Measurements from ENCODE around the gene STRBP. TPM values are rescaled to one million over a fixed set of nuclear protein-coding genes. Genes with fewer than 3 reads are reported as not detected.
"Not testable (repeated sequence)": the region's sequence is repeated elsewhere in the genome, so short reads cannot be mapped to it uniquely, and the experiment has no call there.

Gene STRBP
- total RNA-seq, result 37.2 TPM

DNA sequence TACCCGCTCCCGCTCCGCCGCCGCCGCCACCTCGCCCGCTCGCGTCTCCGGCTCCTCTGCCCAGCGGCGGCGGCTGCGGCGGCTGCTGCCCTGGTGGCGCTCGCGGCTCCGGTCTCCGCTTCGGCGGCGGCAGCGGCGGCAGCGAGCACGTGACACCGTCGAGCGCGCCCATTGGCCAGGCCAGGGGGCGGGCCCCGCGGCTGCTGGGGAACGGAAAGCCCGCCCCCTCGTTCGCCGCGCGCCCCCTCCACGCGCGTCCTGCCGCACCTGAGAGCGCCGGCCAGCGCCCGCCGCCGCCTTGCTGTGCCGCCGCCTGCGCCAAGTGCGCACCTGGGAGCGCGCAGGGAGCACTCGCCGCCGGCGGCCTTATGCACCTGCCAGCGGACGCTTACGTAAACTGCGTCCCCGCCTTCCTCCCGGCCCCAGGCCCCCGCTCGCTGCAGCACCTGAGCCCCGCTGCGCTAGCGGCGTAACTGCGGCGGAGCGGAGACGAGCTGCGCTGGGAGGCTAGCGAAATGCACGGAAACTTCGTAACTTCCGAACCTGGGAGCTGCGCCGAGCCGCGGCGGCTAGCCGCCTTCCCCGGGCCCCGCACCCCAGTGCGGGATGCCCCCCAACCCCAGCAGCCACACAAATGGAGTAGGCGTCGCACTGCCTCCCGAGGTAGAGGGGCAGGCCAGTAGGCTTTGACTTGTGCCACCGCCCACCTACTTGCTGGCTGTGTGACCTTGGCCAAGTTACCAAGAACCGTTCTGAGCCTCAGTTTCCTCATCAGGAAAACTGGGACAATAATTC is at the start of gene STRBP:
Gene STRBP, minus strand, starts transcription at position 122 of the 795 bp plus-strand sequence. CDS start 84,452 bp downstream, outside the sequence.
- DNase-seq (ENCODE audit: low spot score), result peak; percentile 94

DNA sequence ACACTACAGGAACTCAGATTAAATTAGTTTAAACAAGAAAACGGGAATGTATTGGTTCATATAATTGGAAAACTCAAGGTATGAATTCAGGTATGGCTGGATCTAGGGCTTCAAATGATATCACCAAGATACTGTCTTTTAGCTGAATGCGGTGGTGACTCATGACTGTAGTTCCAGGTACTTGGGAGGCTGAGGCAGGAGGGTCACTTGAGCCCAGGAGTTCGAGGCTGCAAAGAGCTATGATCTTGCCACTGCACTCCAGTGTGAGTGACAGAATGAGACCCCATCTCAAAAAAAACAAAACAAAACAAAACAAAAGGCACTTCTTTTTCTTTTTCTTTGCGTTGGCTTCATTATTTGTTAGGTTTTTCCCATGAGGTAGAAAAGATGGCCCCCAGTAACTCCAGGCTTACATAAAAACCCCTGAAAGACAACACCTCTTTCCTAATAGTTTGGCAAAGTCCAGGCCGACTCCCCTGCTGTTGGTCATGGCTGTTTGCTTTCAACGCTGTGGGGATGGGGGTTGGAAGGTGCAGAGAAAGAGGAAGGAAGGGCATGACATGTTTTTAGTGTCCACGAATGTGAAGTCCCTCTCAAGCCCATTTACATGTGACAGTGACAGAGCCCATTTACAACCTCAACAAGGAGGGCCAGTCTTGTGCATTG is 47.8 kb upstream of the STRBP start:
- no peak for DNase-seq (ENCODE audit: low spot score)

DNA sequence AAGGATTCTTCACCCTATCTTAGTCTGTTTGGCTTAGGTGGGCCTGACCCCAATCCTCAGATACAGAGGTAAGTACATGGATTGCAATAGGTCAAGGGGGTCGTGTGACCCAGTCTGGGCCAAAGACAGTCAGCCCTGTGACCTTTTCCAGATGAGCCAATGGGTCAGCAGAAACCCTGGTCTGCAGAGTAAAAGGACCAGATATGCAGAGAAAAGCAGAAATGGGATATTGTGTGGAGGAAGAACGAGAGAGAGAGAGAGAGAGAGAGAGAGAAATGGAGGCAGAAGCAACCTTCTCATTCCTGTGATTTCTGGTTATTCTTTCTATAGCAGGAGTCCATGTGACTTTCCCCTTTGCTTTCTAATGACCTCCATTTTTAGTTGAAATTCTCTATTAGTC is 47.2 kb upstream of the STRBP start:
- DNase-seq (ENCODE audit: low spot score), result no peak

DNA sequence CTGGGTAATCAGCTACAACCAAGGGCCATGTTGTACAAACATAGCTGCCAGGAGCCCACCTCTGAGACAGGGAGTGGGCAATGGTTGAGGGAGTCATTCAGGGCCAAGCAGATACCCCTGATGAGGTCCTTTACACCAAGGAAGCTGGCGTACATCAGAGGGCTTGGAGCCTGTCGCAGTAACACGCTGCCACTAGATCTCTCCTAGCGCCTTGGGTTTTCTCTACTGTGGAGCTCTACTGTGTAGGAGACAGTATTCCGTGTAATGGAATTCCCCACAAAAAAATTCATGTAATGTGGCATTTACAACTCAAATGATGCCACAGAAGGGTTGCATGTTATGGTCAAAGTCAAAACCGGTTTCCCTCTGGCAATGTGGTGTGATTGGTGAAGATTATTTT is 46.2 kb upstream of the STRBP start:
- DNase-seq (ENCODE audit: low spot score), result no peak

DNA sequence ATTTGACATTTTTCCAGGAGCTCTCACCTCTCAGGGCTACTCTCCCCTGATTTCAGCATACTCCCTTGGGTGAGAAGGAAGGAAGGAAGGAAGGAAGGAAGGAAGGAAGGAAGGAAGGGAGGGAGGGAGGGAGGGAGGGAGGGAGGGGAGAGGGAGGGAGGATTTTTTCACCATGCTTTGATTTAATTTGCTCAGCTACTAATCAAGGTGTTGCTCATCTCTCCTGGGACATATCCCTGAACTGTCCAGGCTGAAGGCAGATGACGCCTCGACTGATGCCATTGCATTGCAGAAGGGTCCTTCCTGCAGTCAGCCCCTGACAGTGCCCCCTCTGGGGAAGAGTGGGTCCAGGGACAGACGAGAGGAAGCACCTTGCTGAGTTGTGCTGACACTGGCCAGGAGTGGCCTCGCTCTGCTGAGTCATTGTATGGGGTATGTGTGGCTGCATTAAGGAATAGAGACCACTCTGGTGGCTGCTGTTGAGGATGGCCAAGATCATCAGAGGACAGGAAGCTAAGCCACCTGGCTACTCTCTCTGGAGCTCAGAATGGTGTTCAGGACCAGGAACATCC is 44.0 kb upstream of the STRBP start:
- no peak for DNase-seq (ENCODE audit: low spot score)

DNA sequence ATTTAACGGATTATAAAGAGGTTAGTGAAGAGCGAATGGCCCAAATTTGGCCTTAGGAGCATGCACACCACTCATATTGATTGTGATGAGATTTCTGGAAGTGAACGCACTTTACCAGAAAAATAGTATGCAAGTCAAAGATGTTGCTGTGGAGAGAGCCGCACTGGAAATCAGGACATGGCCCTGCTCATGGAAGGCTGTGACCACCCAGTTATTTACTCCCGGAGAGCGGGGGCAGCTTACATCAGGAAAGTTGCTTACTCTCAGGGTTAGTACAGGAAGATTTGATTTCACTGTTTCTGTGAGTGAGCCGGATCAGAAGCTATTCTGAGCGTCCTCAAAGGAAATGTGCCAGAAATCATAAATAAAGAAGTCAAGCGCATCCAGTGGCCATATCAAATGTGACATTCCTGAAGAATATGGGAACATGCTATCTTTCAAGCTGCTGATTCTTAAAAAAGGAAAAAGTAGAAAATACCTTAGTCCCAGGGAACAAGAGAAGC is 42.9 kb upstream of the STRBP start:
- no peak for DNase-seq (ENCODE audit: low spot score)

DNA sequence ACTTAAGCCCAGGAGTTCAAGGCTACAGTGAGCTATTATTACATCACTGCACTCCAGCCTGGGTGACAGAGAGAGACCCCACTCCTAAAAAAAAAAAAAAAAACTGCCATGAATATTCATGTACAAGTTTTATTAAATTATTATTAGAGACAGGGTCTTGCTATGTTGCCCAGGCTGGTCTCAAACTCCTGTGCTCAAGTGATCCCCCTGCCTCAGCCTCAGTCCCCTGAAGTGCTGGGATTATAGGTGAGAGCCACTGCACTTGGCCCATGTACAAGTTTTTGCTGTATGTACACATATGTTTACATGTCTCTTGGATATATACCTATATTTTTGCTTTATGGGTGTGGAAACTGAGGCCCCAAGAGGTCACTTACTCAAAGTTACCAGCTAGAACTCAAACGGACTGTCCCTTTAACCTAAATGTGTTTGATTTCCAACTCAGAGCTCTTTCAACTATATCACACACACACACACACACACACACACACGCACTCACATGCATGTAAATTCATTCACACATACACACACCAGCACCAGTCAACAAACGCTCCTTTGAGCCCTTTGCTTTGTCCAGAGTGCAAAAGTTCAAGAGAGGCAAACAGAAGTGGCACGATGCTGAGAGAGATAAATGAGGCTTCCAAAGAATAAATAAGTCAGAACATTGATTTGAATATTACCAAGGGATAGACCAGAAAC is 42.3 kb upstream of the STRBP start:
- DNase-seq (ENCODE audit: low spot score), result no peak

DNA sequence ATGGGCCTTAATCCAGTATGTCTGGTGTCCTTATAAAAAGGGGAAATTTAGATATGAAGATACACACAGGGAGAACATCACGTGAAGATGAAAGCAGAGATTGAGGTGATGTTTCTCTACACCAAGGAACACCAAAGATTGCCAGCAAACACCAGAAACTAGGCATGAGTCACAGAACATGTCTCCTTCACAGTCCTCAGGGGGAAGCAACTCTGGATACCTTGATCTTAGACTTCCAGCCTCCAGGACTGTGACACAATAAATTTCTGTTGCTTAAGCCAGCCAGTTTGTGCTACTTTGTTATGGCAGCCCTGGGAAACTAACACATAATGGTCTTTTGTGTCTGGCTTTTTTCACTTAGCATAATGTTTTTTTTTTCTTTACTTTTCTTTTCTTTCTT is 41.2 kb upstream of the STRBP start:
- no peak for DNase-seq (ENCODE audit: low spot score)

DNA sequence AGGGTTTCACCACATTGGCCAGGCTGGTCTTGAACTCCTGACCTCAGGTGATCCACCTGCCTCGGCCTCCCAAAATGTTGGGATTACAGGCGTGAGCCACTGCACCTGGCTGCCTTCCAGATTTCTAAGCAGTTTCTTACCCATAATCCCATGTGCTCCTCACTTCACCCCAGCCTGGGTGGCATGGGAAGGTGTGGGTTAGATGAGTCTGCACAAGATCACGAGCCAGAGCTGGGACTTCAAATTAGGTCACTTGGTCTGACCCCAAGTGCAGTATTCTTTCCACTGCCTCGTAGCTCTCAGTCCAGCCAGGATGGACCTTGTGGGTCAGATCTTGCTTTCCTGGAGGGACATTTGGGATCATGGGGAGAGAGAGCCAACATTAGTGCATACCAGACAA is 37.5 kb upstream of the STRBP start:
- DNase-seq (ENCODE audit: low spot score), result no peak

DNA sequence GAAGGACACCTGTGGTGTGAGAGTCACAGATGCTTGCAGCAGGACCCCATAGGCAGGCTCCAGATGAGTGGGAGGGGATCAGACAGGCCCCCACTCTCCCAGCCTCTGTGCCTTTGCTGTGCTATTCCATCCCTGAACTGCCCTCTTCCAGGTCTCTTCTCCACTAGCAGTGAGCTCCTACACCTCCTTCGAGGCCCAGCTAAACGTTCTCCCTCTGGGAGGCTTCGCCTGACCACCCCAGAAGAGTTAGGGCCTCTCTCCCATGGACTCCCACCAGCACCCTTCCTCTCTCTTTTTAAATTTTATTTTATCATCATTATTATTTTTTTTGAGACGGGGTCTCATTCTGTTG is 35.9 kb upstream of the STRBP start:
- DNase-seq (ENCODE audit: low spot score), result no peak

DNA sequence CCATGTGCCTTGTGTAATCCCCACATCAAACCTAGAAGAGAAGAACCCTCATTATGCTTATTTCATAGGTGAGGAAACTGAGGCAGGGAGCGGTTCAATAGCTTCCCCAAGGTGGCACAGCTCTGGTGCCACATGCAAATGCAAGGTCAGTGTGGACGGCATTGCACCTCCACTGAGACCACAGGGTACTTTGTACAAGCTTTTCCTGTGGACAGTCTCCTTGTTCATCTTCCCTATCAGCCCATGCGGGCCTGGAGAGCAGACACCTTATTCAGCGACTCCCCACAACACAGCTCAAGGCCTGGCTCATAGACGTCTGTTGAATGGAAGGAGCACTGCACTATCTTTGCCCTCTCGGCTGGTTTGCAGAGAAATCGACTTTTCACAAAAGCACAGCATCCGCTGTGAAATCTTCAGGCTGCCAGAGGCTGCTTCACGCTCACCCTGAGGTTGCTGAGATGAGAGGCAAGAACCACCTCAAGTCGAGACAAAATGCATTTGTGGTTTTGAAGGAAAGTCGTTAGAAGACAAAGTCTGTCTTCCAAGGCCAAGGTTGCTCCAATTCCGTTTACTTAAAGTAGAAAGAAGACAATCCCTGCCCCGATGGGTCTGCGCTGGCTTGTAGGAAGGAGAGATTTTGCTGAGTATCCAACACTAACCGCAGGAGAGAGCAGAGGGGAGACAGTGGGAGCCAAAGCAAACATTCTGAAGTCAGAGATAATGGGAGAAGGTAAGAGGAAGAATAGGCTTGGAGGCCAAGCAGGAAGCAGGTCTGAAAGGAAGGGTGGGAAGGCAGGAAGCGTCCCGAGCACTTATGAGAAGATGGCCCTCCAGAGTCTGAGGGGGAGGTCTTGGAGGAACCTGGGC is 34.2 kb upstream of the STRBP start:
- no peak for DNase-seq (ENCODE audit: low spot score)

DNA sequence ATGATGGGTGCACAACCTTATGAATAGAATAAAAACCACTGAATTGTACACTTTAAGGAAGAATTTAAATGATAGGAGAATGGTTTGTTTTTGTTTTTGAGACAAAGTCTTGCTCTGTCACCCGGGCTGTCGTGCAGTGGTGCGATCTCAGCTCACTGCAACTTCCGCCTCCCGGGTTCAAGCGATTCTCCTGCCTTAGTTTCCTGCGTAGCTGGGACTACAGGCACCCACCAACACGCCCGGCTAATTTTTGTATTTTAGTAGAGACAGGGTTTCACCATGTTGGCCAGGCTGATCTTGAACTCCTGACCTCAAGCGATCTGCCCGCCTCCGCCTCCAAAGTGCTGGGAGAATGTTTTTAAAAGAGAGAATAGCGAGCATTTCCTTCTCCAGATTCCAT is 33.5 kb upstream of the STRBP start:
- DNase-seq (ENCODE audit: low spot score), result not testable (repeated sequence)

DNA sequence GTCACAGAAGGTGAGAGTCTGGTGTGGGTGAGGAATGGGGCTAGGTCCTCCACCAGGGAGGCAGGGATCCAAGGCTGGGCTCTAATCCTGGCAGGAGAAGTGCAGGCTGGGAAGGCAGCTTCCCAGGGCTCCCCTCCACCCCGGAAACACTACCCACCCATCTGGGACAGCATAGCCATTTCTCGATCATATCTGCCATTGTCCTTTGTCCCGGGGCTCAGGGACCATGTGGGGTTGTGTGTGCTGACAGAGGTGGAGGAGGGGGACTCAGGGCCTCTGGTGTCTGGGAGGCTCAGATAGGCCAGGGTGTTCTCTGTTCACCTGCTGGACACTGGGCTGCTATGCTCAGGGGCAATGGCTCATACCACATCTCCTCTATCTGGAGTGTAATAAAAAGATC is 32.2 kb upstream of the STRBP start:
- no peak for DNase-seq (ENCODE audit: low spot score)

DNA sequence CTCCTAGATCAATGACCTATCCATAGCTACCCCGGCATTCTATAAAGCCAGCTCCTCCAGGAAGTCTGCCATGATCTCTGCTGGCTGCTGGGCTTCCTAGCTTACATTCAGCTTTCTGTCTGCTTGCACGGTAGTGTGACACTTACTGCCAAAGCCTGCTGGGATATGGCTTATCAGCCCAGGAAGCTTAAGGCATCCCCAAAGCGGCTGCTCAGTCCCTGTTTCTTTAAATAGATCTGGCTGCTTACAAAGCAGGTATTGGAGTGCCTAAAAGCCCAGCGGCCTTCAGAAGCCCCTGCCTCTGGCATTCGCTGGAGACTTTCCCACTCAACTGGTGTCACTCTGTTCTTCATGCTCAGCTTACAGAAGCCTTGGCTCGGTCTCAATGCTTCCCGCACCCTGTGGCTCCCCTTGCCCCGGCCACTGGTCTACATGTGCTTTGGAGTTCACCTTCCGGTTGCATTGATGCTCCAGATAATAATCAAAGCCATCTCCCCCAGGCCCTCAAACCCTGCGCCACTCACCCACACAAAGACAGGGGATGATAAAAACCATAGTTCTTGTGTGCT is 31.3 kb upstream of the STRBP start:
- DNase-seq (ENCODE audit: low spot score), result no peak

DNA sequence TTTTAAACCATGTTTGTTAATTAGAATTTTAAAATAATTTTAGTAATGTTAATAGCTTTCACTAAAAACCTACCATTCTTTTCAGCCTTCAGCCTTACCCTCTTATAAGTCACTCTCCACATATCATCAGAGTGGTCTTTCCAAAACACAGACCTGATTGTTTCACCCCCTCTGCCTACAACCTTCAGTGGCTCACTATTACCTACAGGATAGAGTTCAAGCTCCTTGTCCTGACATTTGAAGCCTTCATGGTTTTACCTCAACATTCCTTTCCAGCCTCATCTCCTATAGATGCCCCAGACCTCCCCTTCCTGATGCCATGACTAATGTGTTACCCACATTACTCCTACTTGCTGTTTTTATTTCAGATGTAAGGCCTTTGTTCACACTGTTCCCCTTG is 27.8 kb upstream of the STRBP start:
- no peak for DNase-seq (ENCODE audit: low spot score)

DNA sequence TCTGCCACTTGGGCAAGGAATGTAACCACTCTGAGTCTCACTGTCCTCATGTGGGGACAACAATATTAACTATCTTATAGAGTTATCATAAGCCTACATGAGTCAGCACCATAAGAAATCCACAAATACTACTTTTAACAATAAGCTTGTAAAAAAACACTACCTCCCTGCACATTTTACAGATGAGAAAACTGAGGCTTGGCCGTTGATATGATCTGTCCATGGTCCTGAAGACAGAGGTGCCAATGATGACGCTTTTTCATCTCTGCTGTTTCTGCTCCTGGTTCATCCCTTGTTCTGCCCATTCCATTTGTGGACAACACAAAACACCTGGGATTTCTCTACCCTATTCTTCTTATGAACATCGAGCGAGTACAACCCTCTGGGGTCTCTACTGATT is 23.4 kb upstream of the STRBP start:
- DNase-seq (ENCODE audit: low spot score), result no peak

DNA sequence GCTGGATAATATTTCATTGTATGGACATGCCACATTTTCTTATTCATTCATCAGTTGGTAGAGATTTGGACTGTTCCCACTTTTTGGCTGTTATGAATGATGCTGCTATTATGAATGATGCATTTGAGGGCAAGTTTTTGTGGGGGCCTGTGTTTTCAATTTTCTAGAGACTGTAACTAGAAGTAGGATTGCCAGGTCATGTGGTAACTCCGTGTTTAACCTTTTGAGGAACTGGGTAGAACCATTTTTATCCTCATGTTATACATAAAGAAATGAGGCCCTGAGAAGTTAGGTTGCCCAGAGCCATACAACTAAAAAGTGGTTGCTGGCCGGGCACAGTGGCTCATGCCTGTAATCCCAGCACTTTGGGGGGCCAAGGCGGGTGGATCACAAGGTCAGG is 22.4 kb upstream of the STRBP start:
- DNase-seq (ENCODE audit: low spot score), result no peak

DNA sequence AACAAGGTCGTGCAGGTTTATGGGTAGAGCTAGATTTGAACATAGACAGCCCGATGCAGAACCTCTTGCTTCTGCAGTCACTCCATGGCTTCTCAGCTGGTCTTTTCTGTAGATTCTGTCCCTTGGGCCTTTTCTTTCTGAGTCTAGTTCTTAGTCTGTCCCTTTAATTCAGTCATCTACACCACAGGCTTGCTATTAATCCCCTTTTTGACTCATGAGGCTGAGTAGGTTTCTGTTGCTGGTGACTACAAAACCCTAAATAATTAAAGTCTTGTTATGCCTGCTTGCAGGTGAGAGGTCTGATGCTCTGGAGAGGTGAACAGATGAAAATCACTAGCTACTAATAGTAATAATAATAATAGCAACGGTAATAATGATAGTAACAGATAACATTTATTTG is 19.3 kb upstream of the STRBP start:
- no peak for DNase-seq (ENCODE audit: low spot score)

DNA sequence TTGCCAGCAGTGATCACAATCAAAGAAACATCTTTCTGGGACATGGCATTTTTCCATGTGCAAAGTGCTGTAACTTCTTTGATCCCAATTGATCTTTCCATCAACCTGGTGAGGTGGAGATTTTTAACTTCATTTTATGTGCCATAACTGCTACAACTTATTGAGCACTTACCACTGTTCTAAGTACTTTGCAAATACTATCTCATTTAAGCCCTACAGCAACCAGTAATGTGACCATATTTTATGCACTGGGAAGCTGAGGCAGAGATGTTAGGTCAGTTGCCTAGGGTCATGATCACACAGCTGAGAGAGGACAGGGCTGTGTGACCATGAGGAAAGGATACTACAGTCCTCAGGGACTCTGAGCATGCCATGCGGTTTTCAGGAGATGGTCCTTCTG is 17.9 kb upstream of the STRBP start:
- no peak for DNase-seq (ENCODE audit: low spot score)

DNA sequence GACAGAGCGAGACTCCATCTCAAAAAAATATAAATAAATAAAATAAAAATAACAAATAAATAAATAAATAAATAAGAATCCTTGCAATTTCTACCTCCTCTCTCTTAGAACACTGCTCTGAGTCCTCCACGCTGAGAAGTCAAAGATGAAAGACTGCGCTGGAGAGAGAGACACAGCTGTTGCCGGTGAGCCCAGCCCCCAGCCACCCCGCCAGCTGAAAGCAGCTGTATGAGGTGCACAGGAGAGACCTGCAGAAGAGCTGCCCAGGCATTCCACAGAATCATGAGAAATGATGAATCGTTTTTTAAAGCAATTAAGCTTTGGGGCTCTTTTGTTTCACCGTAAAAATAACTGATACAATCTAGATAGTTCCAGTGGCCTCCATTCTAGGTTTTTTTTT is 16.3 kb upstream of the STRBP start:
- DNase-seq (ENCODE audit: low spot score), result no peak

DNA sequence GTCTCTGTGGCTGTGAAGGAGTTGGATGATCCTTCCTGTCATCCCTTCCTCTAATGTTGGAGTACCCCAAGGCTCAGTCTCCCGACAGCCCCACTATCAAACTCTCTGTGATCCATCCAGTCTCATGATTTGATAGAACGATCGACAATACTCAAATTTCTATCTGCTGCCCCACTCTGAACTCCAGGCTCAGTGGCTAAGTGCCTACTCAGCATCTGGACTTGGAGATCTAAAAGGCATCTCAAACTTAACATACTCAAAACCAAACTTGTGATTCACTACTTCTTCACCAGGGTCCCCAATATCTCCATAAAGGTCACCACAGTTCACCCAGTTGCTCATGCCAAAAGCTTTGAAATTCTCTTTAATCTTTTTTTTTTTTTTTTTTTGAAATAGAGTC is 15.1 kb upstream of the STRBP start:
- DNase-seq (ENCODE audit: low spot score), result no peak

Data from mucosa of gallbladder (tissue), 1 donor.